Spleen (tissue), 7 donors: ENCODE results near the gene EIF4H.

Experiments
- POLR2A ChIP-seq, 3 donors: fragments of 450-650 bp; IDR thresholded peaks; one replicate each; pipeline ENCODE4 v1.5.1; 2017; ENCODE audit warnings: antibody characterized with exemption in 3 of 3, mild to moderate bottlenecking in 1 of 3
- TF ChIP-seq, protein P1 (sequence below), 11 experiments: fragments of 200-600 bp in 7 of 11; fragments of 450-650 bp in 4 of 11; sonication (generic) in 4 of 11; IDR thresholded peaks in 8 of 11; conservative IDR thresholded peaks in 3 of 11; 1 replicate in 7 of 11; 2 replicates in 4 of 11; pipeline versions ENCODE4 v1.4.0 to v1.8.0; 2016 to 2021; ENCODE audit warnings: antibody characterized with exemption in 11 of 11, inconsistent platforms in 4 of 11, mild to moderate bottlenecking in 1 of 11
- donor health status: DM: no; HTN: no; CAD: no; lungs with moderate emphysema.
- donor health status: DM: no; HTN: no; CAD: no.
- donor health status: DM: no; HTN: no; CAD: no.

- TF ChIP-seq, protein P1, sequence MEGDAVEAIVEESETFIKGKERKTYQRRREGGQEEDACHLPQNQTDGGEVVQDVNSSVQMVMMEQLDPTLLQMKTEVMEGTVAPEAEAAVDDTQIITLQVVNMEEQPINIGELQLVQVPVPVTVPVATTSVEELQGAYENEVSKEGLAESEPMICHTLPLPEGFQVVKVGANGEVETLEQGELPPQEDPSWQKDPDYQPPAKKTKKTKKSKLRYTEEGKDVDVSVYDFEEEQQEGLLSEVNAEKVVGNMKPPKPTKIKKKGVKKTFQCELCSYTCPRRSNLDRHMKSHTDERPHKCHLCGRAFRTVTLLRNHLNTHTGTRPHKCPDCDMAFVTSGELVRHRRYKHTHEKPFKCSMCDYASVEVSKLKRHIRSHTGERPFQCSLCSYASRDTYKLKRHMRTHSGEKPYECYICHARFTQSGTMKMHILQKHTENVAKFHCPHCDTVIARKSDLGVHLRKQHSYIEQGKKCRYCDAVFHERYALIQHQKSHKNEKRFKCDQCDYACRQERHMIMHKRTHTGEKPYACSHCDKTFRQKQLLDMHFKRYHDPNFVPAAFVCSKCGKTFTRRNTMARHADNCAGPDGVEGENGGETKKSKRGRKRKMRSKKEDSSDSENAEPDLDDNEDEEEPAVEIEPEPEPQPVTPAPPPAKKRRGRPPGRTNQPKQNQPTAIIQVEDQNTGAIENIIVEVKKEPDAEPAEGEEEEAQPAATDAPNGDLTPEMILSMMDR (IDR thresholded peaks at IDR 0.05 in 8 of 11, conservative IDR thresholded peaks at IDR 0.05 in 3 of 11) = no peak
- no peak for TF ChIP-seq POLR2A (IDR thresholded peaks at IDR 0.05)
These were observed 49.8 kb downstream of the EIF4H start for GRCh38 chr7:74223711-74224510.
